ENCODE results near the gene ACIN1. TPM values are rescaled to one million over a fixed set of nuclear protein-coding genes. Genes with fewer than 3 reads are reported as not detected.

ACIN1 gene
- total RNA-seq, 1 experiment from 2014 or later, result 171 TPM

DNA sequence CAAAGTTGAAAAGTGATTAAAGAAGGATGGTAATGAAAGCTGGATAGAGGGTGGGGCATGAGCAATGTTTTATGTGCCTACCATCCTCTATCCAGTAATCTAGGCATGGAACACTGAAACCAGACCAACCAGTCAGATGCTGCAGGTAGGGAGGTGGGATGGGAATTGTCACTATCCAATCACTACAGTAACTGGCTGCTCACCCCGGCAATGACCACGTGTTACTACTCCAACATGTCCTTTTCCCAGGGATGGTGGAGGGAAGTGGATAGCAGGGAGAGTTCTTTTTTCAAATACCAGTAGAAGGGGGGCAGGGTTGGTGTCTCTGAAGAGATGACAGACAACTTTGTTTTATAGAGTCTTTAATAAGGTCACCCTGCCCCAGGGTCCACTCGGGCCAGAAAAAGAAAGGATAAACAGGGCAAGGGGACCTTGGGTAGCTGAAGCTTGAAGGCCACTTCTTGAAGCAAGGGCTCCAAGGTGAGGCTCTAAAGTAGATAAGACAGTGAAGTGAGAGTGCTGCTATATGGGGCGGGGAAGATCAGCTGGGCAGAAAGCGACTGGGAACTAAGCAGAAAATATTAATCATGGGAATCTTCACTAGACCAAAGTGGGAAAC is 22.9 kb downstream of the ACIN1 start:
- TF ChIP-seq, protein P1, sequence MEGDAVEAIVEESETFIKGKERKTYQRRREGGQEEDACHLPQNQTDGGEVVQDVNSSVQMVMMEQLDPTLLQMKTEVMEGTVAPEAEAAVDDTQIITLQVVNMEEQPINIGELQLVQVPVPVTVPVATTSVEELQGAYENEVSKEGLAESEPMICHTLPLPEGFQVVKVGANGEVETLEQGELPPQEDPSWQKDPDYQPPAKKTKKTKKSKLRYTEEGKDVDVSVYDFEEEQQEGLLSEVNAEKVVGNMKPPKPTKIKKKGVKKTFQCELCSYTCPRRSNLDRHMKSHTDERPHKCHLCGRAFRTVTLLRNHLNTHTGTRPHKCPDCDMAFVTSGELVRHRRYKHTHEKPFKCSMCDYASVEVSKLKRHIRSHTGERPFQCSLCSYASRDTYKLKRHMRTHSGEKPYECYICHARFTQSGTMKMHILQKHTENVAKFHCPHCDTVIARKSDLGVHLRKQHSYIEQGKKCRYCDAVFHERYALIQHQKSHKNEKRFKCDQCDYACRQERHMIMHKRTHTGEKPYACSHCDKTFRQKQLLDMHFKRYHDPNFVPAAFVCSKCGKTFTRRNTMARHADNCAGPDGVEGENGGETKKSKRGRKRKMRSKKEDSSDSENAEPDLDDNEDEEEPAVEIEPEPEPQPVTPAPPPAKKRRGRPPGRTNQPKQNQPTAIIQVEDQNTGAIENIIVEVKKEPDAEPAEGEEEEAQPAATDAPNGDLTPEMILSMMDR (conservative IDR thresholded peaks at IDR 0.05), result no peak
- no peak for TF ChIP-seq EZH2 (IDR thresholded peaks at IDR 0.05; ENCODE audit: low read depth)
- H3K79me2 ChIP-seq (ENCODE audit: low read depth), result peaks cover 46% of the 10 kb centered on the region
- H2AFZ ChIP-seq, result no peak overlapping the region
- peaks cover 35% of the 10 kb centered on the region for H3F3A ChIP-seq (ENCODE audit: insufficient read depth, low read depth)
- H3K4me2 ChIP-seq, result peak overlapping the region; percentile 98
- H3K27me3 ChIP-seq (ENCODE audit: insufficient read depth, low read depth), result no peaks in the 10 kb centered on the region
- H3K9me3 ChIP-seq (ENCODE audit: insufficient read depth, low read depth), result no peaks in the 10 kb centered on the region
- peaks cover 17% of the 10 kb centered on the region for H3K36me3 ChIP-seq (ENCODE audit: low read depth)
- no TSS peak for BruUV-seq (replicated peaks)
- ChIA-PET POLR2A (ENCODE audit: unreplicated experiment) (interaction anchor here (0.6 to 0.9 kb wide), 6 partner anchors 10 to 1574 kb away, joined by 3 to 8 read pairs (median 4); no protein-coding TSS in a partner anchor), CTCF (interaction anchor here (0.7 to 1.2 kb wide), 3 partner anchors 23 to 133 kb away, joined by 3 to 6 read pairs (median 6); partner anchors contain the start of gene ACIN1)
- H3K4me3 ChIP-seq, result peak overlapping the region; percentile 83; the same call in 1 of the 2 replicates
- intact Hi-C loops (cut with micrococcal nuclease; ENCODE audit: unreplicated experiment), result loop anchor here (10.0 kb wide), 1 partner anchor 233 kb away; the partner anchor contains the start of genes BCL2L2 and PPP1R3E
- peaks cover 42% of the 10 kb centered on the region for H3K4me1 ChIP-seq (replicated peaks; ENCODE audit: insufficient read depth)
- H3K9me2 ChIP-seq (ENCODE audit: insufficient read depth), result no peaks in the 10 kb centered on the region
- H4K20me1 ChIP-seq (ENCODE audit: insufficient read depth), result peaks cover 10% of the 10 kb centered on the region; the same call in 1 of the 2 replicates
- DNase-seq, result peak; percentile 40 to 71
- H3K27ac ChIP-seq, result peak overlapping the region; percentile 73

DNA sequence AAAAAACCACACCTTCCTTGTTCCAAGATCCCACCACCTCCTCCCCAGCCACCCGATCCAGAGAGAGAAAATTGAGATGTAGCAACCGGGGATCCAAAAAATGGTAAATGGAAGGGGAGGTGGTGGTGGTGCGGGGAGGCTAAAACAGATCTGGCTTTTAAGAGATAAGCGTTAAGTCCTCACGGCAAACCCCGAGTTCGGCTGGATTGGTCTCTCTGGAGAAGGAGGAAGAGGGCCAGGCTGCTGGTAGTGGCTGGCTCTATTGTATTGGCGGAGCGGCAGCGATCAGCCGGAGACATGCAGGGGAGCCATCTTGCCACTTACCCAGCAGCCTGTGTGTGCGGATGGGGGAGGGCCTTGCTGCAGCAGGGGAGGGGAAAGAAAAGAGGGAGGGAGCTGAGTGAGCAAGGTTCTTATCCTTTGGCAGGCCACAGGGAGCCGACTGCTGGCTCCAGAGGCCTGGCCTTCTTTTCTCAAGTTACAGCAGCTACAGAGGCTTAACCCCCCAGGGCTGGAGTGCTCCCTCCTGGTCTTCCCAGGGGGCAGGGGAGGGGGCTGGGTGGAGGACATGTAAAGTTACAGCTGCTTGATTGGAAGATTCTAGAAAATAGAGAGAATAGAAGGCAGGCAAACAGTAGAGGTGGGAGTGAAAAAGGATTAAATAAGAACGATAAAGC is 23.6 kb downstream of the ACIN1 start:
- intact Hi-C loops (cut with micrococcal nuclease; ENCODE audit: unreplicated experiment), result loop anchor here (10.0 kb wide), 1 partner anchor 233 kb away; the partner anchor contains the start of genes BCL2L2 and PPP1R3E
- H3K27me3 ChIP-seq (ENCODE audit: insufficient read depth, low read depth), result no peaks in the 10 kb centered on the region
- H2AFZ ChIP-seq, result no peak overlapping the region
- POLR2A ChIA-PET (ENCODE audit: unreplicated experiment), result interaction anchor here (0.6 to 0.9 kb wide), 6 partner anchors 10 to 1574 kb away, joined by 3 to 8 read pairs (median 4); no protein-coding TSS in a partner anchor
- peak overlapping the region; percentile 98 for H3K4me2 ChIP-seq
- peaks cover 31% of the 10 kb centered on the region for H3F3A ChIP-seq (ENCODE audit: insufficient read depth, low read depth)
- CTCF ChIA-PET, result interaction anchor here (1.0 to 1.4 kb wide), 4 partner anchors 9 to 85 kb away, joined by 4 to 11 read pairs (median 6); partner anchors contain the start of gene ACIN1
- peak; percentile 69 to 75 for DNase-seq
- peaks cover 10% of the 10 kb centered on the region for H4K20me1 ChIP-seq (ENCODE audit: insufficient read depth)
- H3K4me3 ChIP-seq, result peak overlapping the region; percentile 83
- peaks cover 36% of the 10 kb centered on the region for H3K4me1 ChIP-seq (replicated peaks; ENCODE audit: insufficient read depth)
- peak overlapping the region; percentile 73 for H3K27ac ChIP-seq
- peaks cover 15% of the 10 kb centered on the region for H3K36me3 ChIP-seq (ENCODE audit: low read depth)
- H3K79me2 ChIP-seq (ENCODE audit: low read depth), result peaks cover 47% of the 10 kb centered on the region
- no peaks in the 10 kb centered on the region for H3K9me3 ChIP-seq (ENCODE audit: insufficient read depth, low read depth)
- no peak for TF ChIP-seq EZH2 (IDR thresholded peaks at IDR 0.05; ENCODE audit: low read depth)
- TF ChIP-seq, protein P1 (conservative IDR thresholded peaks at IDR 0.05), result no peak
- no TSS peak for BruUV-seq (replicated peaks)
- H3K9me2 ChIP-seq (ENCODE audit: insufficient read depth), result no peaks in the 10 kb centered on the region
